CD4-positive, alpha-beta T cell treated with Interleukin-4 for 1 hour (primary cell): ENCODE results near the gene TUBB4B.
A peak's percentile ranks its signal among the peaks of the same experiment; 100 is the strongest.
"Not testable (repeated sequence)": the region's sequence is repeated elsewhere in the genome, so short reads cannot be mapped to it uniquely, and the experiment has no call there.

Experiments used
- DNase-seq, 2 donors: peaks; one replicate each; pipeline ENCODE4 v3.0.0-alpha.2; 2020 to 2022

The TUBB4B gene

GRCh38 chr9:137237759-137238726, 3.0 kb upstream of the TUBB4B start:
- no peak for DNase-seq

- DNase-seq = peak in 1 of 2 donors; percentile 6
These were observed 1.4 kb upstream of the TUBB4B start for GRCh38 chr9:137239541-137240200.

GRCh38 chr9:137240318-137240840, 708 bp upstream of the TUBB4B start:
- peak; percentile 63 to 76 for DNase-seq

- DNase-seq = peak; percentile 56 to 60
These were observed 592 bp downstream of the TUBB4B start for GRCh38 chr9:137241490-137242268.

GRCh38 chr9:137242269-137243203, 1.4 kb downstream of the TUBB4B start:
- no peak for DNase-seq

- DNase-seq = not testable (repeated sequence)
These were observed 2.2 kb downstream of the TUBB4B start for GRCh38 chr9:137243266-137243625.

DNA sequence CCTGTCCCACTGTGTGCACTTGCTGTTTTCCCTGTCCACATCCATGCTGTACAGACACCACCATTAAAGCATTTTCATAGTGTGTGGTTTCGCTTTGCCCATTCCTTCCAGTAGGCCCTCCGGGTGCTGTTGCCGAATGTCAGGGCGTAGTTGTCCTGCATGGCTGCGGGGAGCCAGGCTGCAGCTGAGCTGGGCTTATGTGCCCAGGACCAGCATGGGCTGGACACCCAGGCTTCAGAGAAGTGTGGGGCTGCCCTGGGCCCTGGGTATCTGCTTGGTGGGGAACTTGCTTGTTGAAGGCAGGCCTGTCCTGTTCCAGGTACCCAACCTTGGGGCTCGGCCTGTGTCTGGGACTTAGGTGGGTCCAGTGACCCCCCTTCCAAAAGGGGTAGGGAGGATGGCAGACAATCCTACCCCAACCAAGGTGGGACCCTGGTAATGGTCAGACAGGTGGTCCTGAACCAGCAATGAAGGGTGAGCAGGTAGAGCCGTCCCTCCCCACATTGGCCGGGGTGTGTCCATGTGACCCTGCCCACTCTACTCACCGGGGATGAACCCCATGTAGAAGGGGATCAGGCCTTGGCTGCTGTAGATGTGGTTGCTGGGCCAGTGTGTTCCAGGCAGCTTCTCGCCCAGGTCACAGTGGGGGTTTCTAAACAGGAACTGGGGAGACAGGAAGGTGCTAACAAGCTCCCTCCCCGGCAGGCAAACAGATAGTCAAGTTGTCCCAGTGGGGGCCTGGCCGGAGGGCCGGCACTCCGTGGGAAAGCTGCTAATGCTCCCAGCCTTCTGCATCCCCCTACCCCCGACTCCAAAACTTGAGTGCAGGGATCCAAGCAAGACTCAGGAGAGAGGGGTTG, 2.8 kb downstream of the TUBB4B start:
- no peak for DNase-seq

DNA sequence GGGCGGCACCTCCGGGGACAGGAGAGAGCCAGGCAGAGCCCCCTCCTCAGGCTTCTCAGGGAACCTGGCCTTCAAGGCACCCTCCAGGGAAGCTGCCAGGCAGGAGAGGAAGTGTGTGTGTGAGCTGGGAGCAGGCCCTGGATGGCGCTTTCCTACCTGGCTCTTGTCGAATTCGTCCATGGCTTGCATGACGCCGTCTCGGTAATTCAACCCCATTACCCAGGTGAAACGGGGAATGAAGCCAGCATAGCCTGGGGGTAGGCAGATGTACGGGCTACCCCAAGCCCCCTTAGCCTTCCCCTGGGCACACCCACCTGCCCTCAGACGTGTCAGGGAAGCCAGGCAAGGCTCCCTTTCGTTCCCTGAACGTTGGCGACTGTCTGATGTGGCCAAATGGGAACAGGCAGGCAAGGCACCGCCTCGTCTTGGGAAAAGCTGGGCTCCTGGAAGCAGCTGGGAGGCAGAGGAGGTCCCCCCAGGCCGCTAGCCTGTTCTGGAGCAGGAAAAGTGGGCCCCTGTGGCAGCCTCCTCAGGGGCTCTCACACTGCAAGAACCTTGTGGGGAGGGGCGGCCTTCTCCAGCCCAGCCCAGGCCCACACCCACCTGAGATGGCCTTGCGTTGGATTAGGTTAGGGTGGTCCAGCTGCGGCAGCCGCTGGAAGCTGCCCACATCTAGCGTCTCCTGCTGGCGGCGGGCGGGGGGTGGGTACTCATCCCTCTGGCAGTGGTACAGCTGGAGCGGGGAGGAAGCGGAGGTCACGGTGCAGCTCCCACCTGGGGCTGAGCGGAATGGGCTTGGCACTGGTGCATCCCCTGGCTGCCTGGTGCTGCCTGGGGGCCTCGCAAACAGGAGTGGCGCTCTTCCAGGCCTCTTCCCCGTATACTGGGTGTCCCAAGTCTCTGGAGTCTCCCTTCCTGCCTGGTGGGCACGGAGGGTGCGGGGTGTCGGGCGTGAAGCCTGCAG, 3.7 kb downstream of the TUBB4B start:
- DNase-seq = no peak

GRCh38 chr9:137245450-137246421, 4.6 kb downstream of the TUBB4B start:
- no peak for DNase-seq

- DNase-seq = no peak
These were observed 6.2 kb downstream of the TUBB4B start for GRCh38 chr9:137247135-137247915.

- no peak for DNase-seq
These were observed 6.8 kb downstream of the TUBB4B start for GRCh38 chr9:137247916-137248175.

DNA sequence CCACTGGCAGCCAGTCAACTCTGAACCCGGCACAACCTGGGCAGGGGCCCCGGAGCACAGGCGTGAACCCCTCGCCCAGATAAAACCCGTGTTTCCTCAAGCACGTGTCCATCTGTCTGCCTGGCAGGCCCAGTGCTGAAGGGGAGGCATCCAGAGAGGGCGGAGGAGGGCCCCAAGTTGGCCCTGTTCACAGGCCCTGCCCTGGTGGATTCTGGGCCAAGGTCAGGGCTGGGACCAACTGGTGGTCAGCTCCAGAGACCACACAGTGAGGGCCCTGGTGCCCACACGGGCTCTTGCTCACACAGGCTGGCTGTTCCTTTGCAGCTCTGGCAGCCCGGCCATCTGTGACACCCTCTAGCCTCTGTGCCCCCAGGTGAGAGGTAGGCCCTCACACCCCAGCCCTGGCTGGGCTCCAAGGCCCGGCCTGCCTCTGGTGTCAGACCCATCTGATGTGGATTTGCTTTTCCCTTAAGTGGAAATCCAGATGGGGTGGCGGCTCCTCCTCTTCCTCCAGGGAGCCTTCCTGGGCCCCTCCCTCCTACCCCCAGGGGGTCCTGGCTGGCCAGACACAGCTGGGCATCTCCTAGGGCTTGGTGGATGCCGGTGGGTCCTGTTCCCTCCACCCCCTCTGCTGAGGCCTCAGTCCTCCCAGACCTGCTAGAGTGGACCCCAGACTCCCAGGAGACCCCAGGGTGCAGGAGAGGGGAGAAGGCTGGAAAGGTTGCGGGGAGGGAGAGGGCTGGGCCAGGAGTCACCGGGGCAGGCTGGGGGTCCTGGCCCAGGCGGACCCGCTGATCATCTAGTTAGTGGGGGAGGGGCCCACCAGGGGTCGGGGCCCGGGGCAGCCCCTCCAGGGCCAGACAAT, 9.5 kb downstream of the TUBB4B start:
- DNase-seq = no peak

- DNase-seq = no peak
These were observed 10.0 kb downstream of the TUBB4B start, which contains the start of gene STPG3 for GRCh38 chr9:137251194-137251461. TSS of gene STPG3 (plus strand) at chr9:137251286. CDS start at chr9:137251287, 1 bp downstream.

DNA sequence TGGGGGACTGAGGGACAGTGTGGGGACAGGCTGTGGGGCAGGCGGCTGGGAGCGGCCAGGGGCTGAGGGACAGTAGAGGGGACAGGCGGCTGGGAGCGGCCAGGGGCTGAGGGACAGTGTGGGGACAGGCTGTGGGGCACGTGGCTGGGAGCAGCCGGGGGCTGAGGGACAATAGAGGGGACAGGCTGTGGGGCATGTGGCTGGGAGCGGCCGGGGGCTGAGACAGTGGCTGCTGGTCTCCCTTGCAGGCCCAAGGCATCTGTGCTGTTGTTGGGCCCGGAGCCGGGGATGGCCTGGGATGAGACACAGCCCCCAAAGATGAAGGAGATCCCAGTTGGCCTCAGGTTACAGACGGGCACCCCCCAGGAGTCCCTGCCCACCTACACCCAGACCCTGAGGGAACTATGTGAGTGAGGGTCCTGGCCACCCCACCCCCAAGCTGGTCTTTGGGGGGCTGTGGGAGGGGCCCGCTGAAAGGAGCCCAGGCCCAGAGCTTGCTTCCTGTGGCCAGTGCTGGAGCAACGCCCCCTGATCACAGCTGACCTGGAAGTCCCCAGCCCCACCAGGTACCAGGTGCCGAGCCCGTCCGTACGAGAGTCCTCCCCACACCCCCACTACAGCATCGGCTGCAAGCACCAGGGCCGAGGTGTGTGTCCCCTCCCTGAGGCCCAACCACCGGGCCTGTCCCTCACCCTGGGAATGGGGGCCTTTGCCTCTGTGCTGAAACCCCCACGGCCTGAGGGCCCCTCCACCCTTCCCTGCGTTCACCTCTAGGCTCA, 10.6 kb downstream of the TUBB4B start:
- no peak for DNase-seq

DNA sequence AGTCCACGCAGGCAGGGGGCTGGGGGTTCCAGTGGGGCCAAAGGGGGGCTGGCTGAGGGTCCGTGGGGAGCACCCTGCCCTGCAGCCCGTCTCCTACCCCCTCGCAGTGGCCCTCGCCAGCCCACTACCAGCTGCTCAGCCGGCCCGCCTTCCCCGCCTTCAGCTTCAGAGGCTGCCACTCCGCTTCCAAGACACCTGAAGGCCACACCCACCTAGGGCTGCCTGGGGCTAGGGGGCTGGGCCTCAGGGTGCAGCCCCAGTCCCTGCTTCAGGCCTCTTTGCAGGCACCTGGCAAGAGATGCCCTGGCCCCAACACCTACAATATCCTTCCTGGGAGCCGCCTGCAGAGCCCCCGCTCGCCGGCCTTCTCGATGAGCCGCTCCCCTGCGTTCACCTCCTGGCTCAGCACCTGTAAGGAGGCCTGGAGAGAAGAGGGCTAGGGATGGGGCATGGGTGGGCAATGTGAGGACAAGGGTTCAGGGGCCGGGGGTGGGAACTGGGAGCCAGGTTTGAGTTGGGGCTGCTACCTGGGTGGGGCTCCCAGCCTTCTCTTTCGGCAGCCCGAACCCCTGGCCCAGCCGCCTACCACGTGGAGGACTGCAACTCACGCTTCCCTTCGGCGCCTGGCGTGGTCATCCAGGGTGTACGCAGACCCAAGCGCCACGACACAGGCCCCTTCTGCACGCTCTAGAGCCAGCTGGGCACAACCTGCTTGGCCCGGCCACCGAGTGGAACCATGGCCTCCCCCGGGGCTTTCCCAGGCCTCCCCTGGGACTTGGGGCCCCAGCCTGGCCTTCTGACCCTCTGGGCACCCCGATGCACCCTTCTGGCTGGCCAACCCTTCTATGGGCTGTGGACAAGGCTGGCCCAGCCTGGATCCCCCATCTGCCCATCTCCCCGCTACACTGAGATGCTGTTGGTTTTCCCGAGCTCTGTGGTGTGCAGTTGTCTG, 11.7 kb downstream of the TUBB4B start:
- no peak for DNase-seq
